ENCODE data around the gene GPR162.

The GPR162 gene

GRCh38 chr12:6788972-6789924 is 32.4 kb upstream of the GPR162 start, which contains the start of gene CD4:
Gene CD4 (plus strand): TSS chr12:6789528. CDS start chr12:6800139, 10,611 bp downstream.
- no peak for DNase-seq

- DNase-seq: no peak
Observed at GRCh38 chr12:6790496-6791150, 31.0 kb upstream of the GPR162 start.

GRCh38 chr12:6791931-6792520 is 29.6 kb upstream of the GPR162 start:
- no peak for DNase-seq

- DNase-seq: no peak
Observed at GRCh38 chr12:6792522-6793201, 29.0 kb upstream of the GPR162 start.

- no peak for DNase-seq
Observed at GRCh38 chr12:6795088-6795487, 26.5 kb upstream of the GPR162 start.

GRCh38 chr12:6796576-6796975 is 25.0 kb upstream of the GPR162 start:
- DNase-seq: no peak

- no peak for DNase-seq
Observed at GRCh38 chr12:6799147-6799546, 22.5 kb upstream of the GPR162 start.

DNA sequence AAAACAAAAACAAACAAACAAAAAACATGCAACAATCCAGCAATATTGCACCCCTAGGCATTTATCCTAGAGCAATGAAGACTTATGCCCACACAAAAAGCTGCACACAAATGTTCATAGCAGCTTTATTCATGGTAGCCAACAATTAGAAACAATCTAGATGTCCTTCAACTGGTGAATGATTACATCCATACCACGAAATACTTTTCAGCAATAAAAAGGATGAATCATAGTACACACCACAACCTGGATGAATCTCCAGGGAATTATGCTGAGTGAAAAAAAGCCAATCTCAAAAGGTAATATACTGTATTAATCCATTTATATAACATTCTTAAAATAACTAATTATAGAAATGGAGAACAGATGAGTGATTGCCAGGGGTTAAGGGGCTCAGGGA is 14.5 kb upstream of the GPR162 start:
- DNase-seq: no peak

DNA sequence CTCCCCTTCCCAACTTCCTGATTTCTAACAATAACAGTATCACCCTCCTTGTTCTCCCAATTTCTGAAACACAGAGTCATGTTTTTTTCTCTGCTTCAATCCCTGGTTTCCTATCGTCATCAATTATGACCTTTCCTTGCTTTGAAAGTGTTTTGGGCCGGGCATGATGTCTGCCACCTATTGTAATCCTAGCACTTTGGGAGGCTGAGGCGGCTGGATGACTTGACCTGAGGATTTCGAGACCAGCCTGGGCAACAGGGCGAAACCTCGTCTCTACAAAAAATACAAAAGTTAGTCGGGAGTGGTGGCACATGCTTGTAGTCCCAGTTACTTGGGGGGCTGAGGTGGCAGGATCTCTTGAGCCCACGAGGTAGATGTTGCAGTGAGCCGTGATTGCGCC is 12.6 kb upstream of the GPR162 start:
- no peak for DNase-seq

DNA sequence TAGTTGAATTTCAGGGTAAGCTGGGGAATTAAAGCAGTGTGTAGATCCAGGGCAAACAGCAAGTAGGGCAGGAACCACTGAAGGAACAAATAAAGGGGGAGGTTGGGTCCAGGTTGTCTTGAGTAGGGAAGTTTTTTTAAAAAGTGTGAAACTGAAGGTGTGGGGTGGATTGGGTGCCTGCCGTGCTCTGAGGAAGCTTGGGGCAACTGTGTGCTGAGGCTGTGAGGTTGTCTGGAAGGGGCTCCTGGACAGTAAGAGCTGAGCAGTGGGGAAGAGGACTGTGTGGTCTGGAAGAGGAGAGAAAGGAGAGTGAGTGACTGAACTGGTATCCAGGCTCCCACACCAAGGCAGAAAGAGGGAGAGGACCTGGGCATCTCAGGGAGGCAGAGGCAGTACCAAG is 10.9 kb upstream of the GPR162 start:
- no peak for DNase-seq

GRCh38 chr12:6813363-6813762 is 8.3 kb upstream of the GPR162 start:
- DNase-seq: no peak

DNA sequence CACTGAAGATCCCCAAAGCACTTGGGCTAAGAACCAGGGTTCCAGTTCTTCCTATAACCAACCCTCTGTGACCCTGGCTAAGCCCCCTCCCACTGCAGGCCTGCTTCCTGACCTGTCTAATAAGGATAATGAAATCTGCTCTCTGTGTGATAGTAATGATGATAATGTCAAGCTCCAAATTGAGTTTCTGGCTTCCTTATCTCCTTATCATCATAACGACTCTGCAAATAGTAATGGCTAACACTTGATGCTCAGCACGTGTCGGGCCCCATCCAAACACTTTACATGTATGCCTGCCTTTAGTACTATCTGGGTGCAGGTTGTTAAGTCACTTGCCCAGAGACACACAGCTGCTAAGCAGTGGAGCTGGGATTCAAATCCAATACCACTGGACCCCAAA is 5.0 kb upstream of the GPR162 start:
- DNase-seq: no peak

GRCh38 chr12:6817098-6817497 is 4.5 kb upstream of the GPR162 start:
- DNase-seq: no peak

DNA sequence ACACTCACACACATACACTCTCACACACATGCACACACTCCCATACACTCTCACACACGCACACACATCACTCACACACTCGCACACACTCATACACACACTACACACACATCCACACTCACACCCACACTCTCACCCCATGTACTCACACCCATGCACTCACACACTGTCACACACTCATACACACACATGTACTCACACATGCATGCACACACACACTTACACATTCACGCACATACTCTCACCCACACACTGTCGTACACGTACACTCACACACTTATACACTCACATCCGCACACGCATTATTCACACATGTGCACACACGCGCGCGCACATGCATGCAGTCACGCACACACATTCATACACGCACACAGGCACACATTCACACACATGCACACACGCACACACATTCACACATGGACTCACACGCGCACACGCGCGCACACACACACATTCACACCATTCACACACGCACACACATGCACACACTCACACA is 3.9 kb upstream of the GPR162 start:
- DNase-seq: no peak

- DNase-seq: no peak
Observed at GRCh38 chr12:6818222-6818621, 3.4 kb upstream of the GPR162 start.

- DNase-seq: no peak
Observed at GRCh38 chr12:6818645-6819044, 3.0 kb upstream of the GPR162 start.

GRCh38 chr12:6819106-6820030 is 2.3 kb upstream of the GPR162 start:
- no peak for DNase-seq

DNA sequence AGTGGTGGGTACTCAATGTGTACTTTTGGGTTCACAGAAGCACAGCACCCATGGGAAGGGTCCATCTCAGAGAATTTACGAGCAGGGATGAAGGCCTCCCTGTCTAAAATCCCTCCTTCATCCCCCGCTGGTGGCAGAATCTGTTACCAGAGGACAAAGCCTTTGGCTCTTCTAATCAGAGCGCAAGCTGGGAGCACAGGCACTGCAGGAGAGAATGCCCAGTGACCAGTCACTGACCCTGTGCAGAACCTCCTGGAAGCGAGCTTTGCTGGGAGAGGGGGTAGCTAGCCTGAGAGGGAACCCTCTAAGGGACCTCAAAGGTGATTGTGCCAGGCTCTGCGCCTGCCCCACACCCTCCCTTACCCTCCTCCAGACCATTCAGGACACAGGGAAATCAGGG is 1.5 kb upstream of the GPR162 start:
- DNase-seq: no peak

DNA sequence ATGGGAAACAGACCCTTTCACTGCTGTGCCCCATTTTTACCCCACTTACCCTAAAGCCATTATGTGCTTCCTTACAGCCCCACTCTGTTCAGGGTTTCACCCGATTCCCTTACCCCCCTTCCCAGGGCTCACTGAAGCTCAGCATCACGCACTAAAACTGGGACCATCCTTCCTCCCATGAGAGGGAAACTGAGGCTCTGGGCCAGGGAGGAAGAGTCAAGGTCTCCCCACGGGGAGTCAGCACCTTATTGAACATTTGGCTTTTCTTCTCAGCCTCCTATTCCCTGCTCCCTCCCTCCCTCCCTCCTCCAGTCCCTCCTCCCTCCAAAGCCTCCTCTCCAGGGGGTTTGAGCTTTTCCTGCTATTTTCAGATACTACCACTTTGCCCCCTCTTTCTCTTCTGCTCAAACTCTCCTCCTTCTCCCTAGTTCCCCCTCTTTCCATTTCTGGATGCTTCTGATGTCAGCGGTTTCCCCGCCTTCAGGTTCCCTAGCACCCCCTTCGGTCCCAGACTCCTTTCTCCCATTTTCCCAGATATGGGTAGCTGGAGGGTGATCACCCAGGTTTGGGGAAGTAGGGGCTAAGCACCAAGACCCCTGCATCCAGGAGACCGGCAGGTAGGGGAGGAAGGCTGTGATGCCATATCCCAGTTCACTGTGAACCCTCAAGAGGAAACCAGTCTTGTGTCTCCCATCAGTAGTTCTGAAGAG is 960 bp downstream of the GPR162 start:
- no peak for DNase-seq

DNA sequence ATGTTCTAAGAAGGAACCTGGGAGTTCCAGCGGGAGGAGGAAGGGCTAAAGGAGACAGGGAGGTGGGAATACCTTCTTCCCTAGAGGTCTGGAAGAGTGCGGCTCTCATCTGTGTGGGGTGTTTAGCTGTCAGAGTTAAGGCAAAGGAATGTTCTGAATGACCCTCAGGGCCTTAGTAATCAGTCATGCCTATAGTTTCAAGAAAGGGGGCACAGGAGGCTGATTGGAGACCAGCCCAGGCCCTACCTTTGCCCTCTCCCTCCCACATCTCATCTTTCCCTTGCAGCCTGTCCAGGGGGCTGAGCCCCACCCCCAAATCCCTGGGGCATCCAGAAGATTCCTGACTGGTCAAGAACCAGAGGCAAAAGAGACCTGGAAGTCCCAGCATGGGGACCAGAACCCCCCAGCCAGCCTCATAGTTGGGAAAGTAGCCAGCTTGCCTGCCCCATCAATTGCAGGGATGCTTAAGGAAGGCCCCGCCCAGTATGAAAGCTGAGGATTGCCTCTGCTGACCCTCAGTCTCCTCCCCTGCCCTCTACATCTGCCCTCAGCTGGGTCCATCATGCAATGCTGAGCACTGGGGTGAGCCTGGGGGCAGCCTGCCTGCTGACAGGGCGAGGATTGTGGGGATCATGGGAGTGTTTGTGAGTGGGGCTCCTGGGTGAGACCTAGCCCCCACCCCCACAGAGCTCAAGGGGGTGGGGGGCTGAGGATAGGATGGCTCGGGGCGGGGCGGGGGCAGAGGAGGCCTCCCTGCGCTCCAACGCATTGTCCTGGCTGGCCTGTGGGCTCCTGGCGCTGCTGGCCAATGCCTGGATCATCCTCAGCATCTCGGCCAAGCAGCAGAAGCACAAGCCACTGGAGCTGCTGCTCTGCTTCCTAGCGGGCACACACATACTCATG is 1.8 kb downstream of the GPR162 start:
- no peak for DNase-seq
